Measurements from ENCODE around the gene PDXK. TPM values are rescaled to one million over a fixed set of nuclear protein-coding genes. Genes with fewer than 3 reads are reported as not detected.

Gene PDXK
- polyA plus RNA-seq, 1 donor (not counting 4 experiments of a cell fraction or from before 2014, with no cell fraction given): 144 TPM

GRCh38 chr21:43808832-43809251, 89.9 kb downstream of the PDXK start:
- no peaks in the 10 kb centered on the region for H3K27me3 ChIP-seq (ENCODE audit: control insufficient read depth, extremely low read depth, insufficient read depth, low read length)
- dilution Hi-C loops (cut with MboI; ENCODE audit: extremely low pct_ligation_motif_present, low sequenced_read_pairs): no loop called here
- H4K20me1 ChIP-seq (ENCODE audit: control insufficient read depth, extremely low read depth, insufficient read depth, low read length): no peaks in the 10 kb centered on the region
- no peak overlapping the region for H3K9ac ChIP-seq (ENCODE audit: control insufficient read depth, extremely low read depth, insufficient read depth, low read length)
- H3K9me3 ChIP-seq (ENCODE audit: control insufficient read depth, low read depth, low read length): no peaks in the 10 kb centered on the region
- TF ChIP-seq CTCF (optimal IDR thresholded peaks at IDR 0.05 in 1 of 3, IDR thresholded peaks at IDR 0.05 in 1 of 3, conservative IDR thresholded peaks at IDR 0.05 in 1 of 3; ENCODE audit: extremely low read depth in 1 of 3, insufficient read depth in 2 of 3, low read length in 3 of 3) (no peak), EZH2 (IDR thresholded peaks at IDR 0.05; ENCODE audit: low read length) (no peak)
- no peaks in the 10 kb centered on the region for H3K79me2 ChIP-seq (ENCODE audit: control insufficient read depth, insufficient read depth, low read length)
- H3K9me1 ChIP-seq (ENCODE audit: control insufficient read depth, extremely low read depth, insufficient read depth, low read length): no peaks in the 10 kb centered on the region
- DNase-seq (ENCODE audit: low read depth, low spot score) (no peak), FAIRE-seq (peak; percentile 67)
- H3K4me2 ChIP-seq (ENCODE audit: control insufficient read depth, extremely low read depth, insufficient read depth, low read depth, low read length): peak overlapping the region; percentile 63
- H3K4me3 ChIP-seq (ENCODE audit: control insufficient read depth in 2 of 3, extremely low read depth in 1 of 3, insufficient read depth in 2 of 3, low read depth in 1 of 3, low read length in 3 of 3): peak overlapping the region in 1 of 3 experiments; percentile 11
- no peak overlapping the region for H3K27ac ChIP-seq (ENCODE audit: control insufficient read depth, insufficient read depth, low read length)
- H3K4me1 ChIP-seq (ENCODE audit: control insufficient read depth, extremely low read depth, insufficient read depth, low read length): peaks cover 48% of the 10 kb centered on the region
- peaks cover 0 to 3% of the 10 kb centered on the region in 2 experiments for H3K36me3 ChIP-seq (ENCODE audit: control insufficient read depth in 2 of 2, extremely low read depth in 1 of 2, insufficient read depth in 2 of 2, low read length in 2 of 2)
- no peak overlapping the region for H2AFZ ChIP-seq (ENCODE audit: control insufficient read depth, low read length)

- dilution Hi-C loops (cut with MboI; ENCODE audit: extremely low pct_ligation_motif_present, low sequenced_read_pairs): no loop called here
- DNase-seq (ENCODE audit: low read depth, low spot score) (no peak), FAIRE-seq (no peak)
- no peaks in the 10 kb centered on the region for H3K27me3 ChIP-seq (ENCODE audit: control insufficient read depth, extremely low read depth, insufficient read depth, low read length)
- no peak overlapping the region for H2AFZ ChIP-seq (ENCODE audit: control insufficient read depth, low read length)
- H3K9me3 ChIP-seq (ENCODE audit: control insufficient read depth, low read depth, low read length): no peaks in the 10 kb centered on the region
- H3K4me2 ChIP-seq (ENCODE audit: control insufficient read depth, extremely low read depth, insufficient read depth, low read depth, low read length): peak overlapping the region; percentile 63
- H3K79me2 ChIP-seq (ENCODE audit: control insufficient read depth, insufficient read depth, low read length): no peaks in the 10 kb centered on the region
- peaks cover 0 to 2% of the 10 kb centered on the region in 2 experiments for H3K36me3 ChIP-seq (ENCODE audit: control insufficient read depth in 2 of 2, extremely low read depth in 1 of 2, insufficient read depth in 2 of 2, low read length in 2 of 2)
- no peak for TF ChIP-seq CTCF (optimal IDR thresholded peaks at IDR 0.05 in 1 of 3, IDR thresholded peaks at IDR 0.05 in 1 of 3, conservative IDR thresholded peaks at IDR 0.05 in 1 of 3; ENCODE audit: extremely low read depth in 1 of 3, insufficient read depth in 2 of 3, low read length in 3 of 3)
- no peak for TF ChIP-seq EZH2 (IDR thresholded peaks at IDR 0.05; ENCODE audit: low read length)
- no peak overlapping the region for H3K4me3 ChIP-seq (ENCODE audit: control insufficient read depth in 2 of 3, extremely low read depth in 1 of 3, insufficient read depth in 2 of 3, low read depth in 1 of 3, low read length in 3 of 3)
- no peak overlapping the region for H3K27ac ChIP-seq (ENCODE audit: control insufficient read depth, insufficient read depth, low read length)
- H3K9ac ChIP-seq (ENCODE audit: control insufficient read depth, extremely low read depth, insufficient read depth, low read length): no peak overlapping the region
- H3K9me1 ChIP-seq (ENCODE audit: control insufficient read depth, extremely low read depth, insufficient read depth, low read length): no peaks in the 10 kb centered on the region
- no peaks in the 10 kb centered on the region for H4K20me1 ChIP-seq (ENCODE audit: control insufficient read depth, extremely low read depth, insufficient read depth, low read length)
- H3K4me1 ChIP-seq (ENCODE audit: control insufficient read depth, extremely low read depth, insufficient read depth, low read length): peaks cover 49% of the 10 kb centered on the region
Measured at GRCh38 chr21:43809346-43809799, 90.4 kb downstream of the PDXK start.
